HepG2 (cell line): ENCODE results near the gene GRIK4. TPM values are rescaled to one million over a fixed set of nuclear protein-coding genes. Genes with fewer than 3 reads are reported as not detected.

ENCODE experiments used
- ATAC-seq: fragments of 200-7000 bp; cut with Tn5 transposase; 3 replicates; pipeline ENCODE4 v1.9.1; 2020; ENCODE audit warnings: mild to moderate bottlenecking, moderate library complexity
- BruUV-seq: library from RNA; stranded (reverse); fragments of 400-500 nt; replicated peaks from 2 replicates; lab custom pipeline; 2021; lab: Mats Ljungman, UMichigan
- CTCF ChIA-PET: fragments of 300-600 bp; formaldehyde crosslinking; extraction: SDS; loops from one replicate; lab custom pipeline; 2021; ENCODE audit warnings: low total read pairs, inconsistent platforms, low intra/inter-chr PET ratio; lab: Yijun Ruan, JAX
- POLR2A ChIA-PET: fragments of 350-600 bp; sonication (Branson Sonifier 250); formaldehyde crosslinking; loops from one replicate; lab custom pipeline; 2020; ENCODE audit warnings: antibody characterized with exemption, inconsistent platforms; lab: Yijun Ruan, JAX
- DNase-seq: peaks from one replicate; pipeline ENCODE4 v3.0.0-alpha.2; 2015; ENCODE audit warnings: low spot score
- FAIRE-seq: peaks from 3 replicates; lab custom pipeline; 2011; peaks lifted over from hg19 to GRCh38; lab: Jason Lieb, UNC
- H2AFZ ChIP-seq: one replicate; pipeline ENCODE4 v1.6.1; 2011; ENCODE audit warnings: low read length, inconsistent platforms
- H3K27ac ChIP-seq: fragments of 300-600 bp; 3 replicates; pipeline ENCODE4 v1.8.0; 2011; ENCODE audit warnings: mixed run types, mild to moderate bottlenecking, mixed read lengths, low read length, inconsistent platforms; ENCODE audit not compliant: insufficient read depth; ENCODE audit errors: extremely low read length
- H3K27me3 ChIP-seq, 2 experiments: fragments of 200-600 bp in 1 of 2; 2 replicates in 1 of 2; 3 replicates in 1 of 2; pipeline versions ENCODE4 v1.6.0 to v1.8.0; 2011; ENCODE audit warnings: low read length in 2 of 2, mild to moderate bottlenecking in 2 of 2, moderate library complexity in 2 of 2, inconsistent platforms in 1 of 2; ENCODE audit not compliant: insufficient read depth in 2 of 2, control insufficient read depth in 1 of 2
- H3K36me3 ChIP-seq, 2 experiments: fragments of 200-600 bp in 1 of 2; replicated peaks in 1 of 2; 2 replicates in 1 of 2; 3 replicates in 1 of 2; pipeline versions ENCODE4 v1.5.1 to v1.8.0; 2011; ENCODE audit warnings: low read length in 2 of 2, inconsistent platforms in 1 of 2; ENCODE audit not compliant: insufficient read depth in 2 of 2, control insufficient read depth in 1 of 2
- H3K4me1 ChIP-seq: 2 replicates; pipeline ENCODE4 v1.5.1; 2012; ENCODE audit warnings: low read length, inconsistent platforms; ENCODE audit not compliant: insufficient read depth
- H3K4me2 ChIP-seq: 2 replicates; pipeline ENCODE4 v1.6.0; 2011; ENCODE audit warnings: low read depth, low read length, inconsistent platforms
- H3K4me3 ChIP-seq, 3 experiments: fragments of 200-600 bp in 1 of 3; sonication (generic), shearing (Covaris generic) in 1 of 3; replicated peaks in 1 of 3; 2 replicates each; pipeline ENCODE4 v1.5.1; 2011 to 2016; ENCODE audit warnings: low read length in 3 of 3, inconsistent platforms in 2 of 3, low read depth in 2 of 3, mild to moderate bottlenecking in 2 of 3, control low read depth in 1 of 3, mixed read lengths in 1 of 3; ENCODE audit not compliant: insufficient read depth in 1 of 3
- H3K79me2 ChIP-seq: one replicate; pipeline ENCODE4 v1.6.1; 2011; ENCODE audit warnings: low read length, inconsistent platforms; ENCODE audit not compliant: insufficient read depth
- H3K9ac ChIP-seq: 2 replicates; pipeline ENCODE4 v1.6.0; 2011; ENCODE audit warnings: mild to moderate bottlenecking, low read depth, low read length, inconsistent platforms; ENCODE audit not compliant: insufficient read depth
- H3K9me3 ChIP-seq: 2 replicates; pipeline ENCODE4 v1.5.1; 2012; ENCODE audit warnings: mild to moderate bottlenecking, low read length
- H4K20me1 ChIP-seq: 2 replicates; pipeline ENCODE4 v1.6.0; 2011; ENCODE audit warnings: inconsistent platforms, mild to moderate bottlenecking, low read length, moderate library complexity; ENCODE audit not compliant: insufficient read depth
- EEA1 ChIP-seq: sonication (generic); formaldehyde crosslinking; IDR thresholded peaks from 2 replicates; pipeline ENCODE4 v1.5.1; 2020; ENCODE audit warnings: mild to moderate bottlenecking, missing genetic modification reagents, borderline replicate concordance
- FOXO4 ChIP-seq: sonication (generic); formaldehyde crosslinking; conservative IDR thresholded peaks from 2 replicates; pipeline ENCODE4 v1.8.1; 2023; ENCODE audit warnings: missing genetic modification reagents
- MLLT10 ChIP-seq: sonication (generic); formaldehyde crosslinking; IDR thresholded peaks from 2 replicates; pipeline ENCODE4 v1.4.0; 2020; ENCODE audit warnings: missing genetic modification reagents
- NFIC ChIP-seq: IDR thresholded peaks from 2 replicates; pipeline ENCODE4 v1.6.1; 2012; ENCODE audit warnings: mild to moderate bottlenecking, low read length, inconsistent platforms
- SPEN ChIP-seq: sonication (generic); formaldehyde crosslinking; IDR thresholded peaks from 2 replicates; pipeline ENCODE4 v1.5.1; 2020; ENCODE audit warnings: low read depth, mild to moderate bottlenecking, missing genetic modification reagents
- USF2 ChIP-seq, 2 experiments: sonication (generic) in 1 of 2; formaldehyde crosslinking in 1 of 2; IDR thresholded peaks; 2 replicates each; pipeline versions ENCODE4 v1.5.1 to v1.6.1; 2011 to 2020; ENCODE audit warnings: borderline replicate concordance in 1 of 2, low read depth in 1 of 2, low read length in 1 of 2, mild to moderate bottlenecking in 1 of 2, missing genetic modification reagents in 1 of 2, moderate library complexity in 1 of 2
- ZBTB46 ChIP-seq: sonication (generic); formaldehyde crosslinking; IDR thresholded peaks from 2 replicates; pipeline ENCODE4 v1.4.0; 2020; ENCODE audit warnings: mild to moderate bottlenecking, missing genetic modification reagents, borderline replicate concordance
- ZBTB7A ChIP-seq: sonication (generic); formaldehyde crosslinking; IDR thresholded peaks from 2 replicates; pipeline ENCODE4 v1.8.0; 2022; ENCODE audit warnings: mild to moderate bottlenecking, missing genetic modification reagents
- ZNF205 ChIP-seq: IDR thresholded peaks from 2 replicates; pipeline ENCODE4 v1.6.1; 2018; ENCODE audit warnings: missing biosample characterization, missing genetic modification reagents
- ZNF496 ChIP-seq: sonication (generic); formaldehyde crosslinking; IDR thresholded peaks from 2 replicates; pipeline ENCODE4 v1.8.1; 2023; ENCODE audit warnings: mild to moderate bottlenecking, moderate library complexity, missing genetic modification reagents; ENCODE audit not compliant: insufficient replicate concordance
- ZNF646 ChIP-seq: sonication (generic); formaldehyde crosslinking; IDR thresholded peaks from 2 replicates; pipeline ENCODE4 v1.9.0; 2021; ENCODE audit warnings: mild to moderate bottlenecking, missing genetic modification reagents
- WGBS: methylation state at CpG from one replicate; pipeline ENCODE4 v1.1.6; 2017; ENCODE audit warnings: low lambda C conversion rate; 5-methylcytosine and 5-hydroxymethylcytosine counted together
- in situ Hi-C: cut with HindIII; loops from 2 replicates; pipeline ENCODE4 v1.10.0; 2017; ENCODE audit warnings: low pct_unique_long_range_greater_than_20kb; ENCODE audit not compliant: extremely low pct_ligation_motif_present
- intact Hi-C: fragments of 100-400 bp; cut with micrococcal nuclease; formaldehyde crosslinking; loops from one replicate; pipeline ENCODE4 v1.10.0; 2022; ENCODE audit not compliant: unreplicated experiment
- polyA plus RNA-seq, 8 experiments: library from polyadenylated mRNA; depleted of rRNA in 3 of 8; stranded (reverse) in 7 of 8; unstranded in 1 of 8; fragments of >200 nt; fragmentation: Illumina TruSeq in 4 of 8; extraction: Trizol in 4 of 8; gene quantifications; 2 replicates each; pipeline versions ENCODE4 v1.2.1 to v1.2.3, GENCODE V29; 2011 to 2016; ENCODE audit warnings: low read depth in 4 of 8, missing spikeins in 1 of 8, mixed read lengths in 1 of 8; ENCODE audit not compliant: insufficient read depth in 1 of 8
- total RNA-seq, 5 experiments: library from RNA; depleted of rRNA; stranded (reverse); fragments of >200 nt; fragmentation: Illumina TruSeq; extraction: Trizol; gene quantifications; 2 replicates each; pipeline ENCODE4 v1.2.3, GENCODE V29; 2016; ENCODE audit warnings: low read depth in 1 of 5

The GRIK4 gene
- total and polyA plus RNA-seq, 2 of the 13 experiments (the other 11 are each of a cell fraction or from before 2014, with no cell fraction given): 0.04 to 0.07 TPM

- no TSS peak for BruUV-seq
- intact Hi-C loops: no loop called here
- TF ChIP-seq EEA1 (CRISPR knock-in tag): no peak
- no peak for TF ChIP-seq USF2 (IDR thresholded peaks at IDR 0.05; ENCODE audit: low read depth, low read length)
- no peak for TF ChIP-seq USF2 (CRISPR knock-in tag; IDR thresholded peaks at IDR 0.05; ENCODE audit: borderline replicate concordance)
- TF ChIP-seq ZNF496 (CRISPR knock-in tag): no peak
- TF ChIP-seq SPEN: no peak
- no peak for TF ChIP-seq MLLT10 (CRISPR knock-in tag)
- TF ChIP-seq FOXO4 (CRISPR knock-in tag): no peak
- TF ChIP-seq ZBTB7A: no peak
- TF ChIP-seq NFIC: no peak
- no peak for TF ChIP-seq ZNF205 (CRISPR knock-in tag)
- no peak for TF ChIP-seq ZNF646 (CRISPR knock-in tag)
- no peak for TF ChIP-seq ZBTB46
Observed at GRCh38 chr11:120501976-120502755, 9.4 kb upstream of the GRIK4 start.

More at GRCh38 chr11:120501976-120502755, 9.4 kb upstream of the GRIK4 start:
- H4K20me1 ChIP-seq: no peaks in the 10 kb centered on the region
- WGBS: 36% methylated on average over 5 of the region's 5 CpGs
- peaks cover 0 to 14% of the 10 kb centered on the region in 2 experiments; a peak in 3 of 5 replicates for H3K27me3 ChIP-seq
- no peak overlapping the region for H3K4me3 ChIP-seq
- FAIRE-seq (no peak), DNase-seq (no peak), ATAC-seq (no peak)
- no peaks in the 10 kb centered on the region for H3K36me3 ChIP-seq
- H3K79me2 ChIP-seq: no peaks in the 10 kb centered on the region
- no peak overlapping the region for H3K27ac ChIP-seq
- ChIA-PET CTCF (no interaction called here), POLR2A (no interaction called here)
- H3K4me1 ChIP-seq: peaks cover 13% of the 10 kb centered on the region
- H3K9me3 ChIP-seq: no peaks in the 10 kb centered on the region
- no peak overlapping the region for H3K9ac ChIP-seq
- in situ Hi-C loops: no loop called here
- H3K4me2 ChIP-seq: no peak overlapping the region
- H2AFZ ChIP-seq: no peak overlapping the region
